GM10266 (cell line): ENCODE results near the gene ADARB2.
"Not testable (repeated sequence)": the region's sequence is repeated elsewhere in the genome, so short reads cannot be mapped to it uniquely, and the experiment has no call there.

Source experiments
- DNase-seq: peaks from one replicate; pipeline ENCODE4 v3.0.0; 2012; ENCODE audit errors: extremely low spot score
- TF ChIP-seq, protein P1 (sequence below): IDR thresholded peaks from 2 replicates; pipeline ENCODE4 v1.5.1; 2012; ENCODE audit warnings: mild to moderate bottlenecking, low read depth; ENCODE audit not compliant: control insufficient read depth, insufficient read depth; ENCODE audit errors: missing control alignments

Gene ADARB2

DNA sequence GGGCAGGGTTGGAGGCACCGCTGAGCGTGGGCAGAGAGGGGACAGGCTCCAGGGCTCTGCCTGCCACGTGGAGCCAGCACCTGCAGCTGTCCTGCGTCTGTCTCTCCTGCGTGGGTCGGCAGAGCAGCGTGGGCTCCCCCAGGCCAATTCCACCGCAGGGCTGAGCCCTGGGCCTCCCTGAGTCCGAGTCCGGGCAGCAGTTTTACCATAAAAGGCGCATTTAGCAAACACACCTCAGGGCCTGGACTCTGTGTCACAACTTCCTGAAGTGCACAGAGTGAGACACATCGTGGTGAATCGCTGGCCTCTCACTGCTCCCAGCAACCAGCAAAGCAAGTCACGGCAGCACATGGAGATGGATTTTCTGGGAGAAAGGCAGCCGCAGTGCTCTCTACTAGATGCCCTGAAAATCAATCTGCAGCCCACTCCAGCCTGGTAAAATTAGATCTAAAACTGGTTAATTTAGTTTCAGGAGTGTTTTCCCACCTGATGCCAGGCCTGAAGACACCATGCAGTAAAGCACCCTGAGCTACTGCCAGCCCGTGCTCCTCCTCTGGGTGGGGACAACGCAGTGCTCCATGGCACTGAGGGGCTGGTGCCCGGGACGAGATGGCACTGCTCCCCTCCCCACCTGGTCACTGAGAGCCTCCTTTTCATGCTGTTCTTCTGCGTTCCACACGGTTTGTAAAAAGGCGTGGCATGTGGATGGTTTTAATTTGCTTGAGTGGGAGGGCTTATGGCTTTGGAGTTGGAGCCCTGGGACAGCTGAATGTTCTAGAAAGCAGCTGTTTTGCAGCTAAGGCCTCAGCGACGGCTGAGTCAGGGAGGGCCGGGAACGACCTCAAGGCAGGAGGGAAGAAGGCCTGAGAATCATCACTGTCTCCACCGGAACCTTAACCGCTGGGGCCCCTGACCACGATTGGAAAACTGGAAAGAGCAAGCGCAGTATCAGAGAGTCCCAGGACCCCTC, 336.9 kb downstream of the ADARB2 start:
- no peak for DNase-seq
- TF ChIP-seq, protein P1, sequence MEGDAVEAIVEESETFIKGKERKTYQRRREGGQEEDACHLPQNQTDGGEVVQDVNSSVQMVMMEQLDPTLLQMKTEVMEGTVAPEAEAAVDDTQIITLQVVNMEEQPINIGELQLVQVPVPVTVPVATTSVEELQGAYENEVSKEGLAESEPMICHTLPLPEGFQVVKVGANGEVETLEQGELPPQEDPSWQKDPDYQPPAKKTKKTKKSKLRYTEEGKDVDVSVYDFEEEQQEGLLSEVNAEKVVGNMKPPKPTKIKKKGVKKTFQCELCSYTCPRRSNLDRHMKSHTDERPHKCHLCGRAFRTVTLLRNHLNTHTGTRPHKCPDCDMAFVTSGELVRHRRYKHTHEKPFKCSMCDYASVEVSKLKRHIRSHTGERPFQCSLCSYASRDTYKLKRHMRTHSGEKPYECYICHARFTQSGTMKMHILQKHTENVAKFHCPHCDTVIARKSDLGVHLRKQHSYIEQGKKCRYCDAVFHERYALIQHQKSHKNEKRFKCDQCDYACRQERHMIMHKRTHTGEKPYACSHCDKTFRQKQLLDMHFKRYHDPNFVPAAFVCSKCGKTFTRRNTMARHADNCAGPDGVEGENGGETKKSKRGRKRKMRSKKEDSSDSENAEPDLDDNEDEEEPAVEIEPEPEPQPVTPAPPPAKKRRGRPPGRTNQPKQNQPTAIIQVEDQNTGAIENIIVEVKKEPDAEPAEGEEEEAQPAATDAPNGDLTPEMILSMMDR: no peak

DNA sequence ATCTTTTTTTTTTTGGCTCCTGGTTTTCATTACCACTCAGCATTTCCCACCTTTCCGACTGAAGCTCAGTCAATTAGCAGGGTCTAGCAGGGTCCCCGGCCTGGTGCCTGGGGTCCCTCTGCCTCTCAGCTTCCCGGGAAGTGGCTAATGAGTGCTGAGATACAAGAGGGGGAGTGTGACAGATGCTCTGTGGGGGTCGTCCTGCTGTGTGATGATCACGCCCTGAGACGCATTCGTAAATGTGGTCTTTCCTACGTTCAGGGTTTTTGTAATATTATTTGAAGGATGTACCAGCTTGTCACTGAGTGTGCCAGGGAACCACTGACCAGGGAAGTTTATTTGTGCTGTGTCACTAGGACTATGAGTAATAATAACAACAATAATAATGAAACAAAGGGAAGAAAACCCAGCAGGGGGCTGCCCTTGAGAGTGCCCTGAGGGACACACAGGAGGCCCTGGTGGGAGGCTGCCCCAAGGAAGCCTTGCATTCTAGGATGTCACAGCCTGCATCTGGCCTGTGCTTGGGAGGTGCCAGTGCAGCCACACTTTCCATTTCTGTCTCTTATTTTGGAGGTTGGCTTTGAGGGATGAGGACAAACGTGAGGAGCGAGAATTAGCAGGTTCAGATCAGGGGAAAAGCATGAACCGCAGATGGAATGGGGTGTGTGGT, 337.8 kb downstream of the ADARB2 start:
- TF ChIP-seq, protein P1: no peak
- no peak for DNase-seq

DNA sequence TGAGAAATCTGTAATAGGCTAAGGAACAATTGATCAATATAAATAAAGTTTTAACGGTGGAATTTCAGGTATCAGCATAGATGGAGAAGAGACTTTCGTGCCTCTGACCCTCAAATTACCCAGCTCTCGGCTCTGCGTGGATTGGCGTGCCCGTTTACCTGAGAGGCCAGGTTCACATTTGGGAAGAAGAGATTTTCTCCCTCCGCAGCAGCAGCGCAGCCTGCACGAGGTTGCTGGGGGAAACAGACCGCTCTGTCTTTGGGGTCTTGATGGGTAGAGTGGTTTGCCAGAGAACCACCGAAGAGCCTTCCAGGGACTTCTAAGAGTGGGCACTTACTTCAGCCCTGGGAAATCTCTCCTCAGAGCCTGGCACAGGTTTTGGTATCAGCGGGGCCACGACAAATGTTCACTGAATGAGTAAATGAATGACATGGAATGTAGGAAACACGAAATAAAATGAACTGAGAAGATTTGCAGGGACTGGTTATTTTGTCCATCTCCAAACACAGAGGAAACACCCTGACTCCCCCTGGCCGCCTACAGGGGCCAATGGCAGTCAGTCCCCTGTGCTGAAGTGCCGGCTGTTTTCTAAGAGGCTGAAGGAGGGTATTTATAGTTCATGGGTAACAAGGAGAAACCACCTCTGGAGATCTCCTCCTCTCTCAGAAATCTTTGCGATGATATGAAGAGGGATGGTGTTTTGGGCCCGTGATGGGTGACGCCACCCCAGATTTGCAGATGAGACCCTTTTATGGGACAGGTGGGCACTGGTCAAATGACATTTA, 338.5 kb downstream of the ADARB2 start:
- no peak for DNase-seq
- TF ChIP-seq, protein P1: no peak

DNA sequence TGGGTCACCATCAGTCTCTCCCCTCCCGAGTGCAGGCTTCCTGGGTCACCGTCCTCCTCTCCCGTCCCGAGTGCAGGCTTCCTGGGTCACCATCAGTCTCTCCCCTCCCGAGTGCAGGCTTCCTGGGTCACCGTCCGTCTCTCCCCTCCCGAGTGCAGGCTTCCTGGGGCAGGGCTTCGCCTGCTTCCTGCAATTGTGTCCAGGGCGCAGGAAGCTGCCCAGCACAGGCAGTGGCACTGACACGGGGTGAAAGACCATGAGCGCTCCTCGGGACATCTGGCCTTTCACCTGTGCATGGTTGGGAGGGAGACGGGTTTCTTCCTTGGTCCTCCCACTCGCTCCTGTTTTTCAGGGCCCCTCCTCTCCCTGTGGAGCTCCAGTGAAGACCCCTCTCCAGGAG, 339.2 kb downstream of the ADARB2 start:
- not testable (repeated sequence) for DNase-seq

DNA sequence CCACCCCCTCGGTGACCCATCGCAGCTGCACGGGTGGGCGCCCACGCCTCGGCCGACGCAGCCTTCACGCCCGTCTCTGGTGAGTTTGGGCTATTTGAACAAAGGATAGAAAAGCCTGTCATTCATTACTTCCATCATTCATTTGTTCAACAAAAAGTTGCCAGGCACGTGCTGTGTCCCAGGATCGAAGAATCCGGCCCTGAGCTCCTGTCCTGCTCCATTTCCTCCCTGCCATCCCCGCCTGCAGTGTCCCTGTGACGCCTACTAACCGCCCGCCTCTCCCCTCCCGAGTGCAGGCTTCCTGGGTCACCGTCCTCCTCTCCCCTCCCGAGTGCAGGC, 341.1 kb downstream of the ADARB2 start:
- TF ChIP-seq, protein P1: no peak

DNA sequence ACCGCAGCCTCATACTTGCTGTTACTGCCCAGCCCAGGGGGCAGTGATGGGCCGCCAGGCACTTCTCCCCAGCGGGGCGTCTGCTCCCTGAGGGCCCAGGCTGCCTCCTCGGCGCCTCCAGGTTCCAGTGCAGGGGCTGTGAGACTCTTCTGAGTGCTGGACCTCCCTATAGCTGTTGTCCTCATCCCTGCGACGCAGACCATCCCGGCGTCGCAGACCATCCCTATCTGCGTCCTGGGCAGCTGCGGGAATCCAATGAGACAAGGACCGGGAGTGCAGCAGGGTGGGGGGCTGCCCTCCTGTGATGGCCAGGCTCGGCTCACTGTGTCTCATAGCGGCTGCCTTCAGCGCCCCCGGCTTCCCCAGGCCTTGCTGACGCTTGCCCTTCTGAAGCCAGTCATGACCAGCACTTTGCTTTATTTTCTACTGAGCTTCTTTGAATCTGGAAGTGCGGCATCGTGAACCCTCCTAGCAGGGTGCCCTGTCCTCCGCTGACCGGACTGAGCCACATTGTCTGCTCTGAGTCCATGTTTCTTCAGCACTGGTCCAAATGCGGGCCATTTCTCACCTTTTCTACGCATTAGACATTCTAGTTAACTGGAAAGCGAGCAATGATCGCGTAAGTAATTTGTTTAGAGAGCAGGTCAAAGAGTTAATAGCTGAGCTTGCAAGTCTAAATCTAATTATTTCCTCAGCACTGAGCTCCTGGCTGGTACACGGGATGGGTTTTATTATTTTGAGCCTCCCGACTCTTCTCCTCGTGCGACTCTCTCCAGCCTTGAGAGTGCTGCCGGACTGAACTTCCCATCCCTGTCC, 341.6 kb downstream of the ADARB2 start:
- TF ChIP-seq, protein P1: no peak
- DNase-seq: no peak

More for the DNA sequence above, 341.1 kb downstream of the ADARB2 start:
- DNase-seq: no peak

DNA sequence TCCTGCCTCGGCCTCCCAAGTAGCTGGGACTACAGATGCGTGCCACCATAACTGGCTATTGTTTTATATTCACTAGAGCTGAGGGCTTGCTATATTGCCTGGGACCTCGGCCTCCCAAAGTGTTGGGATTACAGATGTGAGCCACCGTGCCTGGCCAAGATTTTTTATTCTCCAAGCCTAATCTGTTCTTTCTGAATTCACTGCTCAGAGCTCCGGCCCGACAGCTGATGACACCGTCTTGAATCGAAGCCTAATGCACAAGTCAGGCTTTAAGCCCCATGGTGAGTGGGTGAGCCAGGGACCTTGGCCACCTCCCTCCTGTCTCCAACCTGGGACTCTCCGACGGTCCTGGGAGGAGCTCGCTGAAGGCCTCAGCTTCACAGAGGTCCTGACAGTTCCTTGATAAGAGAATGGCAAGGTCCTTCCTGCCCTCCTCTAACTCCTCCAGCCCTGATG, 342.3 kb downstream of the ADARB2 start:
- TF ChIP-seq, protein P1: no peak
- no peak for DNase-seq
